ENCODE results near the gene EPHA8.

DNA sequence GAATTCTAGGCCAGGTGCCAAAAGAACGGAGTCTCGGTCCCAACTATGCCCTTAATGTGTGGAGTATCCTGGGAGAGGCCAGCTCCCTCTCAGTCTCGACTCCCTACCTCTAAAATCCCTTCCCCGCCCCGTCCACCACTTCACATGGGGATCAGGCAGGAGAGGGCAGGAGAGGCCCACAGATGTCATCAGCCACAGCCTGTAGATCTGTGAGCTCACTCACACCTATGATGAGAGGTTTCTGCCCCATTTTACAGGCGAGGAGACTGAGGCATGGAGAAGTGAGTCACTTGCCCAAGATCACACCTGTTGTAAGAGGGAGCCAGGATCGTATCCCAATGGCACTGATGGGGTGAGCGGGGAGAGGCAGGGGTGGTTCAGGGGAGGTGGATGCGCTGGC lies 20.4 kb upstream of the EPHA8 start:
- TF ChIP-seq CTCF (conservative IDR thresholded peaks at IDR 0.05) (no peak), ZFX (IDR thresholded peaks at IDR 0.05) (no peak)

All from C4-2B (cell line).